T-cell (primary cell): ENCODE measurements around the gene BMP7. TPM values are rescaled to one million over a fixed set of nuclear protein-coding genes. Genes with fewer than 3 reads are reported as not detected.

Source experiments
- ATAC-seq, 4 experiments: fragments of 200-7000 bp in 3 of 4; fragments of 150-1000 bp in 1 of 4; cut with Tn5 transposase; replicated peaks in 1 of 4; 1 replicate in 3 of 4; 2 replicates in 1 of 4; pipeline ENCODE4 v1.10.0; 2021; ENCODE audit warnings: moderate library complexity in 3 of 4, mild to moderate bottlenecking in 2 of 4, moderate number of reproducible peaks in 1 of 4
- CTCF ChIA-PET, 2 donors: fragments of 300-600 bp; sonication (Branson Sonifier 250); formaldehyde crosslinking; loops; one replicate each; lab custom pipeline; 2022; ENCODE audit warnings: antibody characterized with exemption in 2 of 2; lab: Charles Lee
- POLR2A ChIA-PET, 2 donors: fragments of 300-600 bp; sonication (Branson Sonifier 250); formaldehyde crosslinking; loops; one replicate each; lab custom pipeline; 2022; ENCODE audit warnings: antibody characterized with exemption in 2 of 2; lab: Charles Lee
- DNase-seq, 35 experiments: peaks; one replicate each; pipeline versions ENCODE4 v3.0.0 to v3.0.0-alpha.2; 2013 to 2023
- H3K27ac ChIP-seq: one replicate; pipeline ENCODE4 v1.5.1; 2013; ENCODE audit warnings: low read length
- H3K27me3 ChIP-seq, 2 experiments: replicated peaks in 1 of 2; 1 replicate in 1 of 2; 2 replicates in 1 of 2; pipeline versions ENCODE4 v1.6.1 to v1.7.0; 2013; ENCODE audit warnings: low read length in 1 of 2, mixed read lengths in 1 of 2; ENCODE audit not compliant: control insufficient read depth in 2 of 2, insufficient read depth in 2 of 2; ENCODE audit errors: extremely low read depth in 1 of 2
- H3K36me3 ChIP-seq, 2 donors: 1 replicate in 1 of 2; 2 replicates in 1 of 2; pipeline versions ENCODE4 v1.6.1 to v1.7.0; 2013; ENCODE audit warnings: low read length in 1 of 2; ENCODE audit not compliant: control insufficient read depth in 2 of 2, insufficient read depth in 1 of 2; ENCODE audit errors: extremely low read depth in 1 of 2
- H3K4me1 ChIP-seq, 2 experiments: 1 replicate in 1 of 2; 2 replicates in 1 of 2; pipeline versions ENCODE4 v1.6.1 to v1.7.0; 2013; ENCODE audit warnings: low read length in 2 of 2, mixed read lengths in 1 of 2; ENCODE audit not compliant: insufficient read depth in 2 of 2, control insufficient read depth in 1 of 2; ENCODE audit errors: extremely low read depth in 1 of 2
- H3K4me3 ChIP-seq, 2 donors: 1 replicate in 1 of 2; 2 replicates in 1 of 2; pipeline versions ENCODE4 v1.5.1 to v1.7.0; 2013; ENCODE audit warnings: mild to moderate bottlenecking in 2 of 2, low read length in 1 of 2, moderate library complexity in 1 of 2; ENCODE audit not compliant: control insufficient read depth in 1 of 2; ENCODE audit errors: extremely low read depth in 1 of 2
- H3K9me3 ChIP-seq: 2 replicates; pipeline ENCODE4 v1.7.0; 2013
- H3K27ac Mint-ChIP-seq, 2 donors: one replicate each; pipeline ENCODE4 v1.8.0; 2020 to 2021; ENCODE audit warnings: mild to moderate bottlenecking in 2 of 2, mixed read lengths in 2 of 2
- H3K27me3 Mint-ChIP-seq, 2 donors: one replicate each; pipeline ENCODE4 v1.8.0; 2021 to 2022; ENCODE audit warnings: mixed read lengths in 2 of 2
- H3K36me3 Mint-ChIP-seq: one replicate; pipeline ENCODE4 v1.8.0; 2021; ENCODE audit warnings: mixed read lengths
- H3K4me1 Mint-ChIP-seq, 3 donors: one replicate each; pipeline ENCODE4 v1.8.0; 2020 to 2022; ENCODE audit warnings: mixed read lengths in 3 of 3, mild to moderate bottlenecking in 1 of 3
- H3K4me3 Mint-ChIP-seq, 3 donors: one replicate each; pipeline ENCODE4 v1.8.0; 2020 to 2022; ENCODE audit warnings: mild to moderate bottlenecking in 3 of 3, mixed read lengths in 3 of 3, moderate library complexity in 3 of 3
- H3K9me3 Mint-ChIP-seq, 3 donors: one replicate each; pipeline ENCODE4 v1.8.0; 2020 to 2022; ENCODE audit warnings: mixed read lengths in 3 of 3
- WGBS: methylation state at CpG from one replicate; pipeline ENCODE4 v1.1.5; 2013; ENCODE audit warnings: missing lambda C conversion rate; ENCODE audit not compliant: insufficient coverage; 5-methylcytosine and 5-hydroxymethylcytosine counted together
- total RNA-seq, 35 experiments: library from RNA in 6 of 35; stranded (reverse) in 6 of 35; fragments of 120-200 nt in 1 of 35; gene quantifications; one replicate each; pipeline versions ENCODE4 v1.2.1 to v1.2.4 and lab custom pipeline; 2013 to 2026

BMP7 gene
- total RNA-seq, 5 donors from 2014 or later (not counting 1 experiment from before 2014, with no cell fraction given): not detected

DNA sequence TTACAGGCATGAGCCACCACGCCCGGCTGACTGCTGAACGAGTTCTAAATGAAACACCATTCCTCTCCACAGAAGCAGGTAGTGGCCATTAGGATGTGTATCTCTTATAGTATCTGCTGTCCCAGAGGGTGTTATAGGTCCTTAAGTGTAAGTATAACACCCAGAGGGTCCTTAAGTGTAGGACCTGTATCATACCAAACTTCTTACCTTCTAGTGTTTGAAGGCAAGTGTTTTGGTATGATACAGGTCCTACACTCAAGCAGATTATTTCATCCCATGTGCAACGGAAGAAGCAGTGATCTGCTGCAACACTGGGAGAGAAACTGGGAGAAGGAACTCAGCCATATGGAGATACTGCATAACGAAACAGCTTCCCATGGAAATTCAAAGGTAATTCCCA is 17.4 kb downstream of the BMP7 start:
- Mint-ChIP-seq H3K27me3 (peaks cover 12 to 28% of the 10 kb centered on the region in 2 donors), H3K4me1 (peaks cover 7 to 13% (median 10%) of the 10 kb centered on the region in 3 donors), H3K36me3 (no peaks in the 10 kb centered on the region), H3K27ac (no peak overlapping the region), H3K4me3 (no peak overlapping the region), H3K9me3 (peaks cover 0 to 7% (median 0%) of the 10 kb centered on the region in 3 donors)
- Histone ChIP-seq H3K4me1 (peaks cover 0 to 10% of the 10 kb centered on the region in 2 experiments), H3K4me3 (no peak overlapping the region), H3K36me3 (no peaks in the 10 kb centered on the region), H3K27me3 (peaks cover 2 to 28% of the 10 kb centered on the region in 2 experiments), H3K27ac (no peak overlapping the region), H3K9me3 (no peaks in the 10 kb centered on the region)
- ChIA-PET CTCF (no interaction called here), POLR2A (no interaction called here)
- no CpG with 5 or more reads among the region's 5 CpGs for WGBS
- DNase-seq (no peak), ATAC-seq (no peak)

DNA sequence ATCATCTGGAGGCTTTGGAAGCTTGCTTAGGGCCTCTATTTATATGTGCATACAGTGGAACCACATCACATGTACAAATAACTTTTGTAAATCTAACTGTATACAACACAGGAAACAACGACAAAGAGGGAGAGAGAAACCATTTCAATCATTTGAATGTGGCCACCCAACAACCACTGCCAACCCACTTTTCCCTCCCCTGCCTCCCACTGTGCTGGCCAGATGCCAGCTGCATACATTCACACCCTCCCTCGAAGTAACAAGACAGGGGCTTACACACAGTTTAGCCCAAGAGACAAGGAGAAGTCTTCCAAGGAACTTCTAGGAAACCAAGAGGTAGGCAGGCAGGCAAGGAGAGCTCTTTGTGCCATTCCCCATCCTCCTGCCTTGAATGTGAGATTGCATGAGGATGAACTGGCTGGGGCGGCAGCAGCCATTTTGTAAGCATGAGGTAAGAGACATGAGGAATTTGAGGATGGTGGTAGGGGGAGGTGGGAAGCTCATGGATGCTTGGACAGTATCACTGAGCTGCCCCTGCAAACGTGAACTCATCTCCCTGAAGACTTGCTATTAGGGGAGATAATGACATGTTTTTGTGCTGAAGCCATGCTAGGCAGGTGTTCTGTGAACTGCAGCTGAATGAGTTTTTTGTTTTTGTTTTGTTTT is 18.2 kb downstream of the BMP7 start:
- H3K27ac ChIP-seq: no peak overlapping the region

DNA sequence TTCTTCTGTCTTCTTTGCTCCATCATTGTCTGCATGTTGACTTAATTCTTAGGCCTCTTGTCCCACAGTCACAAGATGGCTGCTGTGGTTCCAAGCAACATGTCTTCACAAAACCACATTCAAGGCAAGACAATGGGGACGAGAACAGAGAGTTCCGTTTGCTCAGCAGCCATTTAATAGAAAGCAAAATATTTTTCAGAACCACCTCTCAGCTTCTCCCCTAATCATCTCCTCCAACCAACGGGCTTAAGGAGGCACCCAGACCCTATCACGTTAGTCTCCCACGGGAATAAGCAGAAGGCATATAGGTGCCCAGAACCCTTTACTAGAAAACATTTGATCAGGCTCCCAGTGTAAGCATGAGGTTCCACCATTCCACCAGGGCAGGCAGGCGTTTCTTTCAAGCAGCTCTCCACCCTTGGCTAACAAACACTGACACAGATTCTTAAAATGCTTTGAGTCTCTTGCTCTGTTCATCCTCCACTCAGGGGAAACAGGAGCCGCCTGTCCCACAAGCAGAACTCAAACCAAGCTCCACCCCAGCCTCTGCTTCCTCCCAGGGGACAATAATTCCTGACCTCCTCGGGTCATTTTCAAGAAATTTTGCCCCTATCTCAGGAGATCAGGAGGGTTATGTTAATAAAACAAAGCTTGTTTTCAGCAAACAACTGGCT is 19.0 kb downstream of the BMP7 start:
- H3K4me1 Mint-ChIP-seq: peaks cover 7 to 13% (median 10%) of the 10 kb centered on the region in 3 donors
- WGBS: 73% methylated on average over 6 of the region's 8 CpGs
- POLR2A ChIA-PET: no interaction called here
- no peaks in the 10 kb centered on the region for H3K36me3 Mint-ChIP-seq
- no peak overlapping the region for H3K4me3 ChIP-seq
- CTCF ChIA-PET: no interaction called here
- no peak overlapping the region for H3K27ac Mint-ChIP-seq
- no peaks in the 10 kb centered on the region for H3K36me3 ChIP-seq
- H3K4me3 Mint-ChIP-seq: no peak overlapping the region
- peaks cover 0 to 10% of the 10 kb centered on the region in 2 experiments for H3K4me1 ChIP-seq
- peaks cover 12 to 28% of the 10 kb centered on the region in 2 donors for H3K27me3 Mint-ChIP-seq
- H3K9me3 ChIP-seq: no peaks in the 10 kb centered on the region
- no peak overlapping the region for H3K27ac ChIP-seq
- H3K27me3 ChIP-seq: peaks cover 2 to 29% of the 10 kb centered on the region in 2 experiments
- peaks cover 0 to 7% (median 0%) of the 10 kb centered on the region in 3 donors for H3K9me3 Mint-ChIP-seq
- DNase-seq (no peak), ATAC-seq (no peak)

More for the DNA sequence above, 18.2 kb downstream of the BMP7 start:
- Mint-ChIP-seq H3K36me3 (no peaks in the 10 kb centered on the region), H3K4me1 (peaks cover 7 to 13% (median 10%) of the 10 kb centered on the region in 3 donors), H3K27me3 (peaks cover 12 to 28% of the 10 kb centered on the region in 2 donors), H3K9me3 (peaks cover 0 to 7% (median 0%) of the 10 kb centered on the region in 3 donors), H3K4me3 (no peak overlapping the region), H3K27ac (no peak overlapping the region)
- H3K9me3 ChIP-seq: no peaks in the 10 kb centered on the region
- peaks cover 2 to 27% of the 10 kb centered on the region in 2 experiments for H3K27me3 ChIP-seq
- H3K4me3 ChIP-seq: no peak overlapping the region
- peaks cover 0 to 10% of the 10 kb centered on the region in 2 experiments for H3K4me1 ChIP-seq
- DNase-seq: no peak
- no peak for ATAC-seq
- CTCF ChIA-PET: no interaction called here
- no peaks in the 10 kb centered on the region for H3K36me3 ChIP-seq
- POLR2A ChIA-PET: no interaction called here
- WGBS: 64% methylated on average over 3 of the region's 4 CpGs

GRCh38 chr20:57245997-57246396 is 20.4 kb downstream of the BMP7 start:
- Mint-ChIP-seq H3K4me1 (peaks cover 4 to 8% (median 6%) of the 10 kb centered on the region in 3 donors), H3K27ac (no peak overlapping the region), H3K9me3 (peaks cover 0 to 7% (median 0%) of the 10 kb centered on the region in 3 donors), H3K36me3 (no peaks in the 10 kb centered on the region), H3K4me3 (no peak overlapping the region), H3K27me3 (peaks cover 14 to 31% of the 10 kb centered on the region in 2 donors)
- ATAC-seq (no peak), DNase-seq (no peak)
- no peaks in the 10 kb centered on the region for H3K36me3 ChIP-seq
- WGBS: no CpG with 5 or more reads among the region's 5 CpGs
- H3K27me3 ChIP-seq: peaks cover 2 to 30% of the 10 kb centered on the region in 2 experiments
- no peaks in the 10 kb centered on the region for H3K9me3 ChIP-seq
- peaks cover 0 to 5% of the 10 kb centered on the region in 2 experiments for H3K4me1 ChIP-seq
- ChIA-PET CTCF (no interaction called here), POLR2A (no interaction called here)
- no peak overlapping the region for H3K27ac ChIP-seq
- no peak overlapping the region for H3K4me3 ChIP-seq

GRCh38 chr20:57244627-57245214 is 21.7 kb downstream of the BMP7 start:
- no peak overlapping the region for H3K4me3 ChIP-seq
- H3K4me1 Mint-ChIP-seq: peaks cover 0 to 2% (median 0%) of the 10 kb centered on the region in 3 donors
- DNase-seq: no peak
- no peaks in the 10 kb centered on the region for H3K4me1 ChIP-seq
- no peaks in the 10 kb centered on the region for H3K36me3 ChIP-seq
- no peak overlapping the region for H3K4me3 Mint-ChIP-seq
- H3K27me3 Mint-ChIP-seq: peaks cover 14 to 25% of the 10 kb centered on the region in 2 donors
- H3K9me3 ChIP-seq: no peaks in the 10 kb centered on the region
- H3K27me3 ChIP-seq: peaks cover 2 to 26% of the 10 kb centered on the region in 2 experiments
- no peak overlapping the region for H3K27ac ChIP-seq
- POLR2A ChIA-PET: no interaction called here
- H3K9me3 Mint-ChIP-seq: peaks cover 0 to 7% (median 0%) of the 10 kb centered on the region in 3 donors
- ATAC-seq: no peak
- H3K36me3 Mint-ChIP-seq: no peaks in the 10 kb centered on the region
- H3K27ac Mint-ChIP-seq: no peak overlapping the region
- WGBS: no CpG with 5 or more reads among the region's 3 CpGs
- CTCF ChIA-PET: no interaction called here

DNA sequence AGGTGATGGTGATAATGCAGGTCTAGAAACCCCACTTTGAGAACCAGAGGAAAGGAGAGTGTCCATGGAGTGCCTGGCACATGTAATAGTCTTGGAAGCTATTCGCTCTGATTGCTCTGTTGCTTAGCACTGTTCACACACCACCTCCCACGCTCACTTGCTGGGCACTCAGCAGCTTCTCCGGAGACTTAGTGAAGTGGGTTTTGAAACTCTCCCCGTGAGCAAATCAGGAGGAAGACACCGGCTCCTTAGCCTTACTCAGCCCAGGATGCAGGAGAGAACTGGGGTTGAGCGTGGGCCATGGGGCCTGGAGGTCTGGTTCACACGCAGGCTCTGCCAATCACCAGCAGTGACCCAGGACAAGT is 22.2 kb downstream of the BMP7 start:
- WGBS: 76% methylated on average over 3 of the region's 7 CpGs
- peaks cover 10 to 19% of the 10 kb centered on the region in 2 donors for H3K27me3 Mint-ChIP-seq
- H3K36me3 Mint-ChIP-seq: no peaks in the 10 kb centered on the region
- H3K4me3 ChIP-seq: no peak overlapping the region
- CTCF ChIA-PET: no interaction called here
- no peaks in the 10 kb centered on the region for H3K36me3 ChIP-seq
- H3K27me3 ChIP-seq: peaks cover 2 to 29% of the 10 kb centered on the region in 2 experiments
- POLR2A ChIA-PET: no interaction called here
- DNase-seq: no peak
- H3K27ac ChIP-seq: no peak overlapping the region
- H3K4me3 Mint-ChIP-seq: no peak overlapping the region
- no peak overlapping the region for H3K27ac Mint-ChIP-seq
- no peaks in the 10 kb centered on the region for H3K4me1 ChIP-seq
- H3K9me3 Mint-ChIP-seq: peaks cover 0 to 7% (median 0%) of the 10 kb centered on the region in 3 donors
- no peak for ATAC-seq
- no peaks in the 10 kb centered on the region for H3K9me3 ChIP-seq
- no peaks in the 10 kb centered on the region for H3K4me1 Mint-ChIP-seq
